Vagina (tissue), 2 donors: ENCODE data around the gene CPT1A. TPM values are rescaled to one million over a fixed set of nuclear protein-coding genes. Genes with fewer than 3 reads are reported as not detected.
"Not testable (repeated sequence)": the region's sequence is repeated elsewhere in the genome, so short reads cannot be mapped to it uniquely, and the experiment has no call there.

ENCODE experiments used
- DNase-seq, 2 donors: peaks; one replicate each; pipeline ENCODE4 v3.0.0-alpha.2; 2017; ENCODE audit errors: extremely low spot score in 2 of 2
- H3K27ac ChIP-seq: fragments of 200-600 bp; sonication (generic); one replicate; pipeline ENCODE4 v1.5.1; 2019
- H3K27me3 ChIP-seq: fragments of 200-600 bp; sonication (generic); one replicate; pipeline ENCODE4 v1.5.1; 2019
- H3K36me3 ChIP-seq, 2 donors: fragments of 200-600 bp; sonication (generic); one replicate each; pipeline ENCODE4 v1.5.1; 2017 to 2019
- H3K4me1 ChIP-seq: fragments of 200-600 bp; sonication (generic); one replicate; pipeline ENCODE4 v1.5.1; 2019
- H3K4me3 ChIP-seq, 2 donors: fragments of 200-600 bp; sonication (generic); 1 replicate in 1 of 2; 2 replicates in 1 of 2; pipeline ENCODE4 v1.5.1; 2016 to 2019
- H3K9me3 ChIP-seq: fragments of 200-600 bp; sonication (generic); one replicate; pipeline ENCODE4 v1.5.1; 2019
- CTCF ChIP-seq, 3 experiments: fragments of 450-650 bp in 2 of 3; fragments of 200-600 bp in 1 of 3; sonication (generic) in 1 of 3; IDR thresholded peaks; one replicate each; pipeline ENCODE4 v1.5.1; 2017 to 2019; ENCODE audit warnings: antibody characterized with exemption in 3 of 3, mild to moderate bottlenecking in 2 of 3, moderate library complexity in 2 of 3
- POLR2A ChIP-seq, 2 donors: fragments of 450-650 bp; IDR thresholded peaks; one replicate each; pipeline ENCODE4 v1.6.1; 2017; ENCODE audit warnings: antibody characterized with exemption in 2 of 2, mild to moderate bottlenecking in 2 of 2, moderate library complexity in 2 of 2
- POLR2AphosphoS5 ChIP-seq, 2 donors: sonication (generic); formaldehyde crosslinking; IDR thresholded peaks; one replicate each; pipeline ENCODE4 v1.9.0; 2017; ENCODE audit warnings: antibody characterized with exemption in 2 of 2, mild to moderate bottlenecking in 2 of 2, low read depth in 1 of 2; ENCODE audit not compliant: insufficient read depth in 1 of 2
- intact Hi-C: fragments of 100-400 bp; cut with DNase I; formaldehyde crosslinking; loops from one replicate; pipeline ENCODE4 v1.15.1; 2023
- total RNA-seq: library from RNA; depleted of rRNA; stranded (reverse); fragments of >200 nt; gene quantifications from one replicate; pipeline ENCODE4 v1.2.3, GENCODE V29; 2016

The CPT1A gene
- total RNA-seq, 1 donor from 2014 or later = 80.8 TPM

GRCh38 chr11:68859123-68859522 is 17.4 kb upstream of the CPT1A start:
- TF ChIP-seq POLR2A (IDR thresholded peaks at IDR 0.05) = no peak
- no peak for TF ChIP-seq POLR2AphosphoS5 (IDR thresholded peaks at IDR 0.05; ENCODE audit: insufficient read depth in 1 of 2, low read depth in 1 of 2)
- TF ChIP-seq CTCF (IDR thresholded peaks at IDR 0.05) = no peak

GRCh38 chr11:68857037-68857586 is 15.4 kb upstream of the CPT1A start:
- TF ChIP-seq CTCF (IDR thresholded peaks at IDR 0.05) = no peak
- TF ChIP-seq POLR2AphosphoS5 (IDR thresholded peaks at IDR 0.05; ENCODE audit: insufficient read depth in 1 of 2, low read depth in 1 of 2) = no peak
- no peak for TF ChIP-seq POLR2A (IDR thresholded peaks at IDR 0.05)
- Histone ChIP-seq H3K27me3 (no peaks in the 10 kb centered on the region), H3K27ac (no peak overlapping the region), H3K36me3 (no peaks in the 10 kb centered on the region), H3K9me3 (no peaks in the 10 kb centered on the region), H3K4me1 (peaks cover 20% of the 10 kb centered on the region), H3K4me3 (no peak overlapping the region)
- no peak for DNase-seq
- intact Hi-C loops = no loop called here

More at GRCh38 chr11:68859123-68859522, 17.4 kb upstream of the CPT1A start:
- no peak for DNase-seq
- H3K36me3 ChIP-seq = no peaks in the 10 kb centered on the region
- H3K4me3 ChIP-seq = no peak overlapping the region
- H3K9me3 ChIP-seq = peaks cover 4% of the 10 kb centered on the region
- H3K27me3 ChIP-seq = no peaks in the 10 kb centered on the region
- intact Hi-C loops = no loop called here
- no peak overlapping the region for H3K27ac ChIP-seq
- H3K4me1 ChIP-seq = peaks cover 20% of the 10 kb centered on the region

DNA sequence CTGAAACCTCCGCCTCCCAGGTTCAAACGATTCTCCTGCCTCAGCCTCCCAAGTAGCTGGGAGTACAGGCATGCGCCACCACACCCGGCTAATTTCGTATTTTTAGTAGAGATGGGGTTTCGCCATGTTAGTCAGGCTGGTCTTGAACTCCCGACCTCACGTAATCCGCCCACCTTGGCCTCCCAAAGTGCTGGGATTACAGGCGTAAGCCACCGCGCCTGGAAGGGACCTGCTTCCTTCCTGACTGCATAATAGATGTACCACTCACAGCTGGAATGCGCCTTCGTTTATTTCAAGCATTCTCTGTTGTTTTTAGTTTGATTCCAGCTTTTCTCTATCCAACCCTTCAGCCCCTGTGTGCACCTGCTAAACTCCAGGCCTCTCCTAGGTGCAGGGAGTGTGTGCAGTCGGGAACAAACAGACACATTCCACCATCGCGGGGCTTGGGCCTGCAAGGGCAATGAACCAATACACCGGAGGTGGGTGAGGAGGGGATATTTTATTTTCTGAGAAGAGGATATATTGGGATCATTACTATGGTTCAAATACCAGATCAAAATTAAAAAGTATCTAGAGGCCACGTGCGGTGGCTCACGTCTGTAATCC is 14.8 kb upstream of the CPT1A start:
- not testable (repeated sequence) for H3K27me3 ChIP-seq, H3K27ac ChIP-seq

DNA sequence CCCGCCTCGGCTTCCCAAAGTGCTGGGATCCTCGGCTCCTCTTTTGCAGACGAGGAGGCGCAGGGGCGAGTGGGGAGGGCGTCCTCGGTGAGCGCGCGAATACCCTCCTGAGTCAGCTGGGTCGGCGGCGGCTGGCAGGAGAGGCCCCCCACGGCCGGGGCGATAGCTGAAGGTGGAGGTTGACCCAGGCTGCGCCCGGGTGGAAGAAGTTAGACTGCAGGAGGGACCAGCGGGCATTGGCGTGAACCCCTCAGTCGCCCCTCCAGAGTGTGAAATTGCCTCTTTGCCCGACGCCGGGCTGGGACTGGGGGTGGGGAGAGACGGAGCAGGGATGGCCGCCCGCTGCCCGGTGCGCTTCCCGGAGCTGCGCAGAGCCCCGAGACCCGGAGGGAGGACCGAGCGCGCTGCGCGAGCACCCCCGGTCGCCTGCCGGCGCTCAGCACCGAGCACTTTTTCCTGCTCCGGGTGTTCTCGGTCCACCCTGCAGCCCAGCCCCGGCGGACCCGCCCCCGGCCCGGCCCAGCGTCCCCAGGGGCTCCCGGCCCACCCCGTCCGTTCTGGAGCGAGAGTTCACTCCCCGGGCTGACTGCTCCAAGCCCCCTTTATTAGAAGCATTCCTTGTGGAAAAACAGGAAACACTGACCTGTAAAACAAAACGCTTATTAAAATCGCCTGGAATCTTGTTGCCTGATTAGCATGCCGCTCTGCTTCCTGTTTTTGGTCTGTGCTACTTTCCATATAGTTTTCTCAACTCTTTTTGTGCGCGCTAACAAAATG is 13.7 kb upstream of the CPT1A start:
- Histone ChIP-seq H3K27me3 (no peaks in the 10 kb centered on the region), H3K36me3 (no peaks in the 10 kb centered on the region), H3K9me3 (no peaks in the 10 kb centered on the region), H3K27ac (peak overlapping the region; percentile 60), H3K4me3 (peak overlapping the region; percentile 47 to 54), H3K4me1 (peaks cover 20% of the 10 kb centered on the region)
- TF ChIP-seq POLR2AphosphoS5 (IDR thresholded peaks at IDR 0.05; ENCODE audit: insufficient read depth in 1 of 2, low read depth in 1 of 2) (peak in 1 of 2 donors; percentile 25), CTCF (IDR thresholded peaks at IDR 0.05) (no peak)
- no peak for DNase-seq
- intact Hi-C loops = no loop called here

More for the DNA sequence above, 14.8 kb upstream of the CPT1A start:
- intact Hi-C loops, DNase-seq, H3K36me3 ChIP-seq, H3K4me3 ChIP-seq, H3K9me3 ChIP-seq: not testable (repeated sequence)
- H3K4me1 ChIP-seq = peaks cover 20% of the 10 kb centered on the region

DNA sequence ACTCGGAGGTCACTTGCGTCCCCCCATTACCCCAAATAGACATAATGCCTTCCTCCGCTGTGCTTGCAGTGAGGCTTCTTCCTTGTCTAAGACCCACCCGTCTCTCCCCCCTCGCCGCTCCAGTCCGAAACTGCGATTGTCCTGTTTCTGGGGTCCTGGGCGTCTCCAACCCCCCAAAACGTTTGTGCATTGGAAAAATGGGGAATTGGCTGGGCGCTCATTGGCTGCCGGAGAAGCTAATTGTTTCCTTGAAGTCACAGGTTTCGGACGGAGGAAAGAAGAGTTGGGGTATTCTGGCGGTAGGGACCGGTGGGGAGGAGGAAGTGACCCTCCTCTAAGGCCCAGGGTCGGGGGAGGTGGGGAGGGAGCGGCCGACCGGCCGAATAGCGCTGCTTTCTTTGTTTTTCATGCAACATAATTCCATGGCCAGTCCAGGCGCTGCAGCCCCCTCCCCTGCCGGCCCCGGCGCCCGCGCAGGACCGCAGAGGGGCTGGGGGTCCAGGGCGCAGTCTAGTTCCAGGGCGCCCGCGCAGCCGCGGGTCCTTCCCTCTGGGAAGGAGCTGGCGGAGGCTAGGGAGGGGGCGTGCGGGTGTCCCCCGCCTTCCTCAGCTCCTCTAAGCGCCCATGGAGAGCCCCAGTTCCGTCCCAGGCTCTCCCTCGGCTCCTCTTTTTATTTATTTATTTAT is 12.7 kb upstream of the CPT1A start:
- Histone ChIP-seq H3K27ac (no peak overlapping the region), H3K4me1 (peaks cover 20% of the 10 kb centered on the region), H3K9me3 (no peaks in the 10 kb centered on the region), H3K4me3 (peak overlapping the region; percentile 47 to 54), H3K36me3 (no peaks in the 10 kb centered on the region), H3K27me3 (no peaks in the 10 kb centered on the region)
- DNase-seq = no peak
- intact Hi-C loops = no loop called here
- TF ChIP-seq POLR2A (IDR thresholded peaks at IDR 0.05) (no peak), CTCF (IDR thresholded peaks at IDR 0.05) (no peak), POLR2AphosphoS5 (IDR thresholded peaks at IDR 0.05; ENCODE audit: insufficient read depth in 1 of 2, low read depth in 1 of 2) (no peak)
